Measurements from ENCODE around the gene DNASE1.

The DNASE1 gene

GRCh38 chr16:3694051-3694450 is 39.6 kb downstream of the DNASE1 start:
- no peak for DNase-seq (ENCODE audit: low read depth in 2 of 2, low spot score in 1 of 2)

- DNase-seq (ENCODE audit: low read depth in 2 of 2, low spot score in 1 of 2), result no peak
These were observed 41.3 kb downstream of the DNASE1 start for GRCh38 chr16:3695610-3696369.

GRCh38 chr16:3696425-3697218 is 42.1 kb downstream of the DNASE1 start:
- DNase-seq (ENCODE audit: low read depth in 2 of 2, low spot score in 1 of 2), result no peak

GRCh38 chr16:3698941-3699340 is 44.5 kb downstream of the DNASE1 start:
- no peak for DNase-seq (ENCODE audit: low read depth in 2 of 2, low spot score in 1 of 2)

- no peak for DNase-seq (ENCODE audit: low read depth in 2 of 2, low spot score in 1 of 2)
These were observed 47.0 kb downstream of the DNASE1 start for GRCh38 chr16:3701531-3701930.

- no peak for DNase-seq (ENCODE audit: low read depth in 2 of 2, low spot score in 1 of 2)
These were observed 47.6 kb downstream of the DNASE1 start for GRCh38 chr16:3702082-3702481.

- no peak for DNase-seq (ENCODE audit: low read depth in 2 of 2, low spot score in 1 of 2)
These were observed 51.9 kb downstream of the DNASE1 start for GRCh38 chr16:3706253-3707012.
